Smooth muscle cell (in vitro differentiated cells): Measurements from ENCODE around the gene BCAR1. TPM values are rescaled to one million over a fixed set of nuclear protein-coding genes. Genes with fewer than 3 reads are reported as not detected.

ENCODE experiments used
- DNase-seq: peaks from one replicate; lab custom pipeline; 2025; ENCODE audit not compliant: unreplicated experiment; lab: John Stamatoyannopoulos, UW
- H2AFZ ChIP-seq: fragments of 200-600 bp; sonication (generic); 2 replicates; pipeline ENCODE4 v1.6.0; 2016; ENCODE audit warnings: antibody characterized with exemption, low read depth, mild to moderate bottlenecking
- H3F3A ChIP-seq: fragments of 200-600 bp; sonication (generic); 2 replicates; pipeline ENCODE4 v1.6.0; 2017; ENCODE audit warnings: antibody characterized with exemption, low read depth
- H3K27ac ChIP-seq: fragments of 200-600 bp; sonication (generic); 2 replicates; pipeline ENCODE4 v1.5.1; 2016; ENCODE audit warnings: low read depth, mild to moderate bottlenecking
- H3K27me3 ChIP-seq: fragments of 200-600 bp; sonication (generic); 2 replicates; pipeline ENCODE4 v1.6.1; 2016; ENCODE audit warnings: low read depth, mild to moderate bottlenecking
- H3K36me3 ChIP-seq: fragments of 200-600 bp; sonication (generic); 2 replicates; pipeline ENCODE4 v1.5.1; 2016; ENCODE audit warnings: low read depth
- H3K4me1 ChIP-seq: fragments of 200-600 bp; sonication (generic); 2 replicates; pipeline ENCODE4 v1.5.1; 2016; ENCODE audit warnings: low read depth
- H3K4me2 ChIP-seq: fragments of 200-600 bp; sonication (generic); 2 replicates; pipeline ENCODE4 v1.6.0; 2016; ENCODE audit warnings: mild to moderate bottlenecking
- H3K4me3 ChIP-seq: fragments of 200-600 bp; sonication (generic); 2 replicates; pipeline ENCODE4 v1.5.1; 2016; ENCODE audit warnings: mild to moderate bottlenecking
- H3K79me2 ChIP-seq: fragments of 200-600 bp; sonication (generic); 2 replicates; pipeline ENCODE4 v1.6.0; 2016; ENCODE audit warnings: low read depth, mild to moderate bottlenecking
- H3K9ac ChIP-seq: fragments of 200-600 bp; sonication (generic); 2 replicates; pipeline ENCODE4 v1.6.0; 2016; ENCODE audit warnings: low read depth
- H3K9me3 ChIP-seq: fragments of 200-600 bp; sonication (generic); replicated peaks from 2 replicates; pipeline ENCODE4 v1.5.1; 2016; ENCODE audit warnings: low read depth
- H4K20me1 ChIP-seq: fragments of 200-600 bp; sonication (generic); 2 replicates; pipeline ENCODE4 v1.6.0; 2016; ENCODE audit warnings: low read depth
- WGBS: methylation state at CpG from one replicate; pipeline ENCODE4 v1.1.7; 2016; ENCODE audit warnings: low lambda C conversion rate; 5-methylcytosine and 5-hydroxymethylcytosine counted together
- polyA plus RNA-seq: library from polyadenylated mRNA; unstranded; fragments of >200 nt; fragmentation: Nextera tagmentation; extraction: Ambion mirVana; gene quantifications from 2 replicates; pipeline ENCODE4 v1.2.1, GENCODE V29; 2016
- total RNA-seq: library from RNA; depleted of rRNA; stranded (reverse); fragments of >200 nt; gene quantifications from 2 replicates; pipeline ENCODE4 v1.2.3, GENCODE V29; 2014
- TF ChIP-seq, protein P1 (sequence below): fragments of 200-600 bp; sonication (generic); IDR thresholded peaks from 2 replicates; pipeline ENCODE4 v1.5.1; 2017; ENCODE audit warnings: borderline replicate concordance, mild to moderate bottlenecking, antibody characterized with exemption; ENCODE audit not compliant: insufficient read depth, poor library complexity, severe bottlenecking

BCAR1 gene
- total and polyA plus RNA-seq, 2 experiments from 2014 or later: 49.4 to 117 TPM

DNA sequence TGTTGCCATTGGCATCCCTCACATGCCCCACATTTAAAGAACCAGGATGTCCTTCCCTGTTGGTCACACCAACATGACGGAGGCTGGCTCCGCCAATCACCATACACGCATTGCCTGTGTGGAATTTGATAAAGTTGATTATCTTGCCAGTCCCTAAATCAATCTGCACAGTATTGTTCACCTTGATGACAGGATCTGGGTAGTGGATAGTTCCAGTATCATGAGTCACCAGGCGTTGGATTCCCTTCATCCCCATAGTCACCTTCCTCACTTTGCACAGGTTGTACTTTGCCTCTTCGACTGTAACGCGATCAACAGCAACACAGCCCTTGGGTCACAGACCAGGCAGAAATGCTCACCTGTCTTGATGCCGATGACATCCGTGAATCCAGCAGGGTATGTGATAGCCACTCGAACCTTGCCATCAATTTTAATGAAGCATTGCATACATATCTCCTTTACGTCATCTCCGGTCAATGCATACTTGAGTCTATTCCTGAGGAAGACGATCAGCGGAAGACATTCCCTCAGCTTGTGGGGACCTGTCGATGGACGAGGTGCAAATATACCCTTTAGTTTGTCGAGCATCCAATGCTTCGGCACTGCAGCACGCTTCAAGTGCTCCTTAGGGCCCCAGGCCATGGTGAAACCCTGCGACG, 58.7 kb downstream of the BCAR1 start:
- Histone ChIP-seq H3K9me3 (no peaks in the 10 kb centered on the region), H3K36me3 (no peaks in the 10 kb centered on the region), H3K9ac (no peak overlapping the region), H3K79me2 (no peaks in the 10 kb centered on the region), H3K4me2 (peak overlapping the region; percentile 10), H3K27ac (no peak overlapping the region), H4K20me1 (no peaks in the 10 kb centered on the region), H3F3A (no peaks in the 10 kb centered on the region), H3K27me3 (peaks cover 5% of the 10 kb centered on the region), H3K4me3 (no peak overlapping the region), H2AFZ (no peak overlapping the region), H3K4me1 (no peaks in the 10 kb centered on the region)
- DNase-seq: no peak
- TF ChIP-seq, protein P1, sequence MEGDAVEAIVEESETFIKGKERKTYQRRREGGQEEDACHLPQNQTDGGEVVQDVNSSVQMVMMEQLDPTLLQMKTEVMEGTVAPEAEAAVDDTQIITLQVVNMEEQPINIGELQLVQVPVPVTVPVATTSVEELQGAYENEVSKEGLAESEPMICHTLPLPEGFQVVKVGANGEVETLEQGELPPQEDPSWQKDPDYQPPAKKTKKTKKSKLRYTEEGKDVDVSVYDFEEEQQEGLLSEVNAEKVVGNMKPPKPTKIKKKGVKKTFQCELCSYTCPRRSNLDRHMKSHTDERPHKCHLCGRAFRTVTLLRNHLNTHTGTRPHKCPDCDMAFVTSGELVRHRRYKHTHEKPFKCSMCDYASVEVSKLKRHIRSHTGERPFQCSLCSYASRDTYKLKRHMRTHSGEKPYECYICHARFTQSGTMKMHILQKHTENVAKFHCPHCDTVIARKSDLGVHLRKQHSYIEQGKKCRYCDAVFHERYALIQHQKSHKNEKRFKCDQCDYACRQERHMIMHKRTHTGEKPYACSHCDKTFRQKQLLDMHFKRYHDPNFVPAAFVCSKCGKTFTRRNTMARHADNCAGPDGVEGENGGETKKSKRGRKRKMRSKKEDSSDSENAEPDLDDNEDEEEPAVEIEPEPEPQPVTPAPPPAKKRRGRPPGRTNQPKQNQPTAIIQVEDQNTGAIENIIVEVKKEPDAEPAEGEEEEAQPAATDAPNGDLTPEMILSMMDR: no peak
- WGBS: 66% methylated on average over 21 of the region's 21 CpGs

DNA sequence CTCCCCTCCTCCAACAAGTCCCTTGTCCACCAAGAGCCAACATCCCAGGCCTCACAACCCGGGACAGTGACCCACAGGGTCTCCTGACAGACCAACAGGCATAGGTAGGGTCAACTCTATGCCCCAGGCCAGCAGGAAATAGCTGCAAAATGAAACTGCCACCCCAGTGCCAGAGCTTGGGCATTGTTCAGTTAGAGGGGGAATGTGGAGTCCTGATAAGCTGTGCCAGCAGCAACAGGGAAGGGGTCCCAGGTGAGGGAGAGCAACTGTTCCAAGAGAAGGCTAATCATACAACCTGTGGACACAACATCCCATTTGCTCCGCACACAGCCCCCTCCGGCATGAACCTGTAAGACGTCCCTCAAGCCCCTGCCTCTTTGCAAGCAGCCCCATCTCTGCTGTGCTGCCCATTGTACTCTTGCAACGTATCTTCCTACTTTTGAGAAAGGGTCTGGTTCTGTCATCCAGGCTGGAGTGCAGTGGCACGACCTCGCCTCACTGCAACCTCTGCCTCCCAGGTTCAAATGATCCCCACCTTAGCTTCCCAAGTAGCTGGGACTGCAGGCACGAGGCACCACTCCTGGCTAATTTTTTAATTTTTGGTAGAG, 61.7 kb downstream of the BCAR1 start:
- Histone ChIP-seq H3K4me1 (no peaks in the 10 kb centered on the region), H4K20me1 (no peaks in the 10 kb centered on the region), H3K27ac (no peak overlapping the region), H3K79me2 (no peaks in the 10 kb centered on the region), H3K4me3 (no peak overlapping the region), H3K9me3 (no peaks in the 10 kb centered on the region), H3F3A (no peaks in the 10 kb centered on the region), H2AFZ (no peak overlapping the region), H3K9ac (no peak overlapping the region), H3K4me2 (no peak overlapping the region), H3K27me3 (peaks cover 5% of the 10 kb centered on the region), H3K36me3 (no peaks in the 10 kb centered on the region)
- 89% methylated on average over 8 of the region's 8 CpGs for WGBS
- no peak for DNase-seq
- TF ChIP-seq, protein P1: no peak

DNA sequence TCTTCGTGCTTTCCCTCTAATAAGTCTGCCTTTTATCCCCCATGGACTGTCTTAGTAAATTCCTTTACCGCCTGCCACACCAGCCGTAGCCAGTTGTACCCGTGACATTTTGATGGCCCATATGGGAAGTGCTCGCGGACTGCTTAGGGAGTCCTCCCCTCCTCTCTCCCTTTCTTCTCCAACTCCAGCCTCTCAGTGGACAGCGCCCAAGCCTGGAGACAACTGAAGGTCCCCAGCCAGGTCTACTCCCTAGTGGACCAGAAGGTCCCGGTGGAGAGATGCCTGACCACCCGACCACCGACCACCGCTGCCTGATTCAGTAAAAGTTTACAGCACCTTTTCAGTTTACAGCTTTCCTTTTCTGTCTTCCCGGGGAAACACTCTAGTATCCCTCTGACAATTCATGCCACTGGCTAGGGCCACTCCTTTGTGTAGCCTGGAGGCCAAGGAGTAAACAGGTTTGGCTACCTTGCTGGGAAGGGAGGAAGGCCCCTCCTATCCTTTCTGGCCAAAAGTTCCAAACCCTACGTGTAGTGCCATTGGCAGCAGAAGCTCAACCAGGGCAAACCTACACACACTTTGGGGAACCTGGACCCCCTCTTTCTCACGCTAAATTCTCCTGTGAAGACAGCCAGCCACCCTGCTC, 62.5 kb downstream of the BCAR1 start:
- no peaks in the 10 kb centered on the region for H4K20me1 ChIP-seq
- no peaks in the 10 kb centered on the region for H3F3A ChIP-seq
- no peak overlapping the region for H3K9ac ChIP-seq
- DNase-seq: no peak
- no peak overlapping the region for H2AFZ ChIP-seq
- H3K4me2 ChIP-seq: no peak overlapping the region
- no peaks in the 10 kb centered on the region for H3K36me3 ChIP-seq
- no peak overlapping the region for H3K27ac ChIP-seq
- 86% methylated on average over 14 of the region's 14 CpGs for WGBS
- TF ChIP-seq, protein P1: no peak
- H3K79me2 ChIP-seq: no peaks in the 10 kb centered on the region
- H3K9me3 ChIP-seq: no peaks in the 10 kb centered on the region
- no peaks in the 10 kb centered on the region for H3K4me1 ChIP-seq
- peaks cover 5% of the 10 kb centered on the region for H3K27me3 ChIP-seq
- no peak overlapping the region for H3K4me3 ChIP-seq
